PC-9 (cell line): ENCODE results near the gene TSEN15. TPM values are rescaled to one million over a fixed set of nuclear protein-coding genes. Genes with fewer than 3 reads are reported as not detected.
A peak's percentile ranks its signal among the peaks of the same experiment; 100 is the strongest.

ENCODE experiments used
- BruUV-seq: library from RNA; stranded (reverse); fragments of 400-500 nt; replicated peaks from 2 replicates; lab custom pipeline; 2021; lab: Mats Ljungman, UMichigan
- CTCF ChIA-PET: fragments of 300-600 bp; sonication (Branson Sonifier 250); formaldehyde crosslinking; loops from one replicate; lab custom pipeline; 2022; ENCODE audit warnings: antibody characterized with exemption; lab: Charles Lee
- POLR2A ChIA-PET: fragments of 300-600 bp; sonication (Branson Sonifier 250); formaldehyde crosslinking; loops from one replicate; lab custom pipeline; 2022; ENCODE audit warnings: antibody characterized with exemption; ENCODE audit not compliant: unreplicated experiment; lab: Charles Lee
- DNase-seq, 2 experiments: peaks; one replicate each; pipeline versions ENCODE4 v3.0.0 to v3.0.0-alpha.2; 2015 to 2022; ENCODE audit warnings: mixed read lengths in 1 of 2
- H2AFZ ChIP-seq: fragments of 200-600 bp; sonication (generic); 2 replicates; pipeline ENCODE4 v1.8.1; 2017; ENCODE audit warnings: antibody characterized with exemption
- H3F3A ChIP-seq: fragments of 200-600 bp; sonication (generic); 2 replicates; pipeline ENCODE4 v1.8.1; 2017; ENCODE audit warnings: antibody characterized with exemption, mild to moderate bottlenecking, low read depth; ENCODE audit not compliant: insufficient read depth
- H3K27ac ChIP-seq: fragments of 200-600 bp; sonication (generic); 2 replicates; pipeline ENCODE4 v1.6.1; 2016; ENCODE audit warnings: mixed run types
- H3K27me3 ChIP-seq: fragments of 200-600 bp; sonication (generic); 2 replicates; pipeline ENCODE4 v1.6.1; 2016; ENCODE audit warnings: low read depth, mixed run types; ENCODE audit not compliant: insufficient read depth
- H3K36me3 ChIP-seq: fragments of 200-600 bp; sonication (generic); 2 replicates; pipeline ENCODE4 v1.6.1; 2016; ENCODE audit warnings: low read depth, mixed run types
- H3K4me1 ChIP-seq: fragments of 200-600 bp; sonication (generic); replicated peaks from 2 replicates; pipeline ENCODE4 v1.6.1; 2016; ENCODE audit warnings: mixed run types; ENCODE audit not compliant: insufficient read depth
- H3K4me2 ChIP-seq: fragments of 200-600 bp; sonication (generic); 2 replicates; pipeline ENCODE4 v1.6.1; 2017; ENCODE audit warnings: mixed run types
- H3K4me3 ChIP-seq: fragments of 200-600 bp; sonication (generic); 2 replicates; pipeline ENCODE4 v1.6.1; 2016; ENCODE audit warnings: mixed run types
- H3K79me2 ChIP-seq: fragments of 200-600 bp; sonication (generic); 2 replicates; pipeline ENCODE4 v1.6.1; 2017; ENCODE audit warnings: low read depth, mixed run types
- H3K9me2 ChIP-seq: fragments of 200-600 bp; sonication (generic); 2 replicates; pipeline ENCODE4 v1.8.1; 2017; ENCODE audit warnings: mild to moderate bottlenecking; ENCODE audit not compliant: insufficient read depth
- H3K9me3 ChIP-seq: fragments of 200-600 bp; sonication (generic); 2 replicates; pipeline ENCODE4 v1.8.1; 2016; ENCODE audit warnings: low read depth; ENCODE audit not compliant: insufficient read depth
- H4K20me1 ChIP-seq: fragments of 200-600 bp; sonication (generic); 2 replicates; pipeline ENCODE4 v1.8.1; 2017; ENCODE audit not compliant: insufficient read depth
- CTCF ChIP-seq: fragments of 200-600 bp; sonication (generic); conservative IDR thresholded peaks from 2 replicates; pipeline ENCODE4 v1.6.1; 2017; ENCODE audit warnings: mixed run types, antibody characterized with exemption, mild to moderate bottlenecking, moderate library complexity
- EZH2 ChIP-seq: fragments of 200-600 bp; sonication (generic); IDR thresholded peaks from 2 replicates; pipeline ENCODE4 v1.8.0; 2017; ENCODE audit warnings: antibody characterized with exemption, low read depth
- intact Hi-C: fragments of 100-400 bp; cut with micrococcal nuclease; formaldehyde crosslinking; loops from one replicate; pipeline ENCODE4 v1.10.0; 2022; ENCODE audit not compliant: unreplicated experiment
- total RNA-seq: library from RNA; stranded (reverse); gene quantifications from 2 replicates; pipeline ENCODE4 v1.2.3, GENCODE V29; 2021

The TSEN15 gene
- total RNA-seq, 1 experiment from 2014 or later: 46.0 TPM

- intact Hi-C loops: loop anchor here (10.0 kb wide), 1 partner anchor 312 kb away; the partner anchor contains the start of gene C1orf21
- H3K9me2 ChIP-seq: no peaks in the 10 kb centered on the region
- CTCF ChIA-PET: interaction anchor here (0.6 kb wide), 1 partner anchor 141 kb away, joined by 4 read pairs; no protein-coding TSS in a partner anchor
Measured at GRCh38 chr1:184072376-184072775, 20.8 kb downstream of the TSEN15 start.

GRCh38 chr1:184074383-184074782 lies 22.9 kb downstream of the TSEN15 start:
- no peaks in the 10 kb centered on the region for H3K9me2 ChIP-seq
- H2AFZ ChIP-seq: no peak overlapping the region
- 0 out of 2 replicates have a peak, but pooled peaks cover 8% of the 10 kb centered on the region for H3K9me3 ChIP-seq
- ChIA-PET POLR2A (interaction anchor here (0.7 kb wide), 1 partner anchor 590 kb away, joined by 4 read pairs; no protein-coding TSS in a partner anchor), CTCF (no interaction called here)
- H4K20me1 ChIP-seq: 0 out of 2 replicates have a peak, but pooled peaks cover 3% of the 10 kb centered on the region
- no peak for DNase-seq
- H3K4me1 ChIP-seq: no peaks in the 10 kb centered on the region
- no peaks in the 10 kb centered on the region for H3K79me2 ChIP-seq
- intact Hi-C loops: loop anchor here (10.0 kb wide), 1 partner anchor 310 kb away; the partner anchor contains the start of gene C1orf21
- TF ChIP-seq CTCF (no peak), EZH2 (no peak)
- BruUV-seq: no TSS peak
- 0 out of 2 replicates have a peak, but pooled peaks cover 4% of the 10 kb centered on the region for H3F3A ChIP-seq
- H3K4me2 ChIP-seq: no peak overlapping the region
- no peak overlapping the region for H3K4me3 ChIP-seq
- H3K27ac ChIP-seq: no peak overlapping the region
- peaks cover 16% of the 10 kb centered on the region for H3K36me3 ChIP-seq
- no peaks in the 10 kb centered on the region for H3K27me3 ChIP-seq

More at GRCh38 chr1:184072376-184072775, 20.8 kb downstream of the TSEN15 start:
- Histone ChIP-seq H3K36me3 (peaks cover 23% of the 10 kb centered on the region), H3K27me3 (no peaks in the 10 kb centered on the region), H3K79me2 (no peaks in the 10 kb centered on the region), H3K9me3 (0 out of 2 replicates have a peak, but pooled peaks cover 6% of the 10 kb centered on the region), H3K4me2 (no peak overlapping the region), H3K4me1 (no peaks in the 10 kb centered on the region), H3K27ac (no peak overlapping the region), H3K4me3 (no peak overlapping the region), H3F3A (0 out of 2 replicates have a peak, but pooled peaks cover 4% of the 10 kb centered on the region), H2AFZ (no peak overlapping the region), H4K20me1 (peaks cover 13% of the 10 kb centered on the region; the same call in 1 of the 2 replicates)
- POLR2A ChIA-PET: no interaction called here
- DNase-seq: no peak
- TF ChIP-seq CTCF (no peak), EZH2 (no peak)
- no TSS peak for BruUV-seq

- no TSS peak for BruUV-seq
- no peak overlapping the region for H3K4me2 ChIP-seq
- peak; percentile 15 to 43 for DNase-seq
- no peaks in the 10 kb centered on the region for H3K27me3 ChIP-seq
- H4K20me1 ChIP-seq: no peaks in the 10 kb centered on the region
- TF ChIP-seq CTCF (peak; percentile 85), EZH2 (no peak)
- H3K36me3 ChIP-seq: peaks cover 16% of the 10 kb centered on the region
- no peak overlapping the region for H3K27ac ChIP-seq
- no peaks in the 10 kb centered on the region for H3K4me1 ChIP-seq
- H2AFZ ChIP-seq: no peak overlapping the region
- no peaks in the 10 kb centered on the region for H3K79me2 ChIP-seq
- ChIA-PET POLR2A (interaction anchor here (0.6 kb wide), 1 partner anchor 210 kb away, joined by 3 read pairs; no protein-coding TSS in a partner anchor), CTCF (interaction anchor here (0.6 to 1.5 kb wide), 4 partner anchors 504 to 1095 kb away, joined by 4 to 17 read pairs (median 9); no protein-coding TSS in a partner anchor)
- H3K4me3 ChIP-seq: no peak overlapping the region
- no peaks in the 10 kb centered on the region for H3K9me2 ChIP-seq
- H3F3A ChIP-seq: 0 out of 2 replicates have a peak, but pooled peaks cover 4% of the 10 kb centered on the region
- intact Hi-C loops: loop anchor here (1.0 to 10.0 kb wide), 5 partner anchors 147 to 616 kb away; partner anchors contain the start of gene C1orf21
- H3K9me3 ChIP-seq: 0 out of 2 replicates have a peak, but pooled peaks cover 8% of the 10 kb centered on the region
Measured at GRCh38 chr1:184075055-184076029, 23.8 kb downstream of the TSEN15 start.
